Embryonic facial prominence (tissue), 1 donor: ENCODE data around the gene KRT74.

Experiments
- DNase-seq: peaks from one replicate; pipeline ENCODE4 v3.0.0-alpha.2; 2016; ENCODE audit errors: extremely low spot score

Gene KRT74

DNA sequence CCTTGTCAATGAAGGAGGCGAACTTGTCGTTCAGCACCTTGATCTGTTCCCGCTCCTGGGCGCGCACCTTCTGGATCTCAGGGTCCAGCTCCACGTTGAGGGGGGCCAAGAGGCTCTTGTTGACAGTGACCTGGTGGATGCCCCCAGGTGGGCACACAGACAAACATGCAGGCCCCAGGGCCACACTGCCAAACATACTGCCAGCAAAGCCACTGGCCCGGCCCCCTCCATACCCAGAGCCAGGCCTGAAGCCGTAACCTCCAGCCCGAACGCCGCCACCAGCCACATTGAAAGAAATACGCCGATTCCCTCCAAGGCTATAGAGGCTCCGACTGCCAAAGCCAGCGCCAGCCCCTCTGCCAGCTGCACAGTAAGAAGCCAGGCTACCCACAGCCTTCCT is 337 bp downstream of the KRT74 start:
- DNase-seq: no peak

GRCh38 chr12:52570511-52570910 is 3.1 kb downstream of the KRT74 start:
- no peak for DNase-seq

DNA sequence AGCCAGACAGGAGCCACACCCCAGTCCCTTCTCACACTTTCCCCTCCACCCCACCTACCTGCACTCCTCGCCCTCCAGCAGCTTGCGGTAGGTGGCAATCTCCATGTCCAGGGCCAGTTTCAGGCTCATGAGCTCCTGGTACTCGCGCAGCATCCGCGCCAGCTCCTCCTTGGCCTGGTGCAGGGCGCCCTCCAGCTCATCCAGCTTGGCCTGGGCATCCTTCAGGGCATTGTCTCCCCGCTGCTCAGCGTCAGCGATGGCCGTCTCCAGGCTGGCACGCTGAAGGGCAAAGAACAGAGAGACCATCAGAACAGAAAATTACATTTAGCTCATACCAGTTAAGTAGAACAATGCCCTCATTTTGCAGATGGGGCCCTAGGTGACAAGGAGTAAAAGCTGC is 5.5 kb downstream of the KRT74 start:
- DNase-seq: no peak

- no peak for DNase-seq
Measured at GRCh38 chr12:52566847-52567291, 6.8 kb downstream of the KRT74 start.

GRCh38 chr12:52564582-52564981 is 9.1 kb downstream of the KRT74 start:
- DNase-seq: no peak

DNA sequence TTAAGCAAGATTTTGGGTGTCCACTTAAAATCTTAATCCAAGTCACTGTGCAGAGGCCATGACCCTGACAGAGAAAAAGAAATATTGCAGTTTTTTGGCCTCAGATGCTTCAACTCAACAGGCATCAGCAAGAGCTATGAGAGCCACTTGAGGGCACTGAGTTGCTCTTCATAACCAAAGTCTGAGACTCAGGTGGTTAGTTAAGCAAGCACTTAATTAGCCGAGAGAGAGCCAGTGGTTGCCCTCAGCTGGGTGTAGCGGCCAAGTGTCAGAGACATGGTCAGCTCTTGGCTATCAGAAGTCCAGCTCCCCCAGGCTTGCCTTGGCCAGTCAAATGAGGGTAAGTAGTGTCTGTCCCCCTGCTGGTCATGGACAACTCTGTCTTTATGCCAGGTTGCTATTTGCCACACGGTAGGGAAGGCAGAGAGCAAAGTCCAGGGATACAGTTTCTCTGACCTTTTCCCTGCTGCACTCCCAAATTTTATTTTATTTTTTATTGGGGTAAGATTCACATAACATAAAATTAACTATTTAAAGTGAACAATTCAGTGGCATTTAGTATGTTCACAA is 11.7 kb downstream of the KRT74 start:
- no peak for DNase-seq

DNA sequence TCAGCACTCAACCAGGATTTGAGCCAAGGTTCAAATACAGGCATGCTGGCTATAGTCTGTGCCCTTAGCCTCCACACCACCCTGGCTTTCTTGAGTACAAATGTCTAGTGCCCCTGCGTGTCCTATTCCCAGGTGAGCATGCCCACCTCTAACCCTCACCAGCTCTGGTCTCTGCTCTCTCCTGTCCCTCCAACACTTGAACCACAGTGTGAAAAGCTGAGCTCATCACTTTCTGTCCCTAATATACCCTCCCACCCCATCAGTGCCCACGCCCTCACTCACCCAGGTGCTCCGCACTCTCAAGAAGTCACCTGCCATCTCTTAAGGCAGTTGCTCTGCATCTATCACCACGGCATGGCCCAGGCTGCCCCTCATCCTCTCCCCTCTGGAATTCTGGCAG is 13.7 kb downstream of the KRT74 start:
- DNase-seq: no peak

DNA sequence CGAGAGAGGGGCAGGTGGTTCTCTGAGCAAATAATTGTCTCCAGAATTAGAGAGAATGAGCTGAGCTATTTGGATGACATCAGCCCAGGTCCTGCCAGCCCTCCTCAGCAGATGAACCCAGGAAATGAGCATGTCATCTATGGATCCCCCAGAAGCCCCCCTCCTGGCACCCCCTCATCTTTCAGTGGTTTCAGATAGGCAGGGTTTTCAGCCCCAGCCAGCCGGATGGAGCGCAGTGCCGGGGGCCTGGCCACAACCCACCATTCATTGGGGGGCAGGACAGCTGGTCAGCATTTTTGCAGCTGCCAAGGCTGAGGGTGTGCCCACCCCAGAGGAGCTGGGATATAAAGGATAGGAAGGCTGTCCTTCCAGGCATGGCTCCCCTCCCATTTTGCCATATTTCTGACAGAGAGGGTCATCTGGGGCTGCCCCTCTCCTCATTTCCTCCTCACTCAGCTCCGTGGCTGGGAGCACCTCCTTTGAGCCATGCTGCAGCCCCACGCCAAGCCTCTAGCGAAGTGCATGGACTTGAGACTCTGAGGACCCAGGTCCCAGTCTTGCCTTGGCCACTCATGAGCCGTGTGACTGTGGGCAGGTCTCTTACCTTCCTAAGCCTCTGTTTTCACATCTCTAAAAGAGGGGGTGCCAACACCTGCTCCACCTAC is 14.7 kb downstream of the KRT74 start:
- DNase-seq: no peak

- DNase-seq: no peak
Measured at GRCh38 chr12:52557476-52557875, 16.2 kb downstream of the KRT74 start.

- DNase-seq: no peak
Measured at GRCh38 chr12:52555577-52555976, 18.1 kb downstream of the KRT74 start.

DNA sequence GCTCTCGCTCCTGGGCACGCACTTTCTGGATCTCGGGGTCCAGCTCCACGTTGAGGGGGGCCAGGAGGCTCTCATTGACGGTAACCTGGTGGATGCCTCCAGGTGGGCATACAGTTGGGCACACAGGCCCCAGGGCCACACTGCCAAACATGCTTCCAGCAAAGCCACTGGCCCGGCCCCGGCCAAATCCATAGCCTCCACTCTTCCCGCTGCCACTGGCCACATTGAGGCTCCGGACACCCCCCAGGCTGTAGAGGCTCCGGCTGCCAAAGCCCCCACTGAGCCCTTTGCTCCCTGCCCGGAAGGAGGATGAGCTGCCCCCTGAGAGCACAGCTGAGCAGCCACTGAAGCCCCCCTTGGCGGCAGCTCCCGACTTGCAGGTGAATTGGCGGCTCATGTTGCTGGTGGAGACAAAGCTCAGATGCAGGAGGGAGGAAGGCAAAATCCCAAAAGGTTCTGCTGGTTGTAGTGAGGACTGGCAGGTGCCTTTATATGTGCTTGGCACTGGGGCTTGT is 20.9 kb downstream of the KRT74 start, which contains the start of gene KRT71:
Gene KRT71 (minus strand): TSS at position 465 of the 515 bp plus-strand sequence. CDS start 68 bp downstream, at position 397.
- DNase-seq: no peak

DNA sequence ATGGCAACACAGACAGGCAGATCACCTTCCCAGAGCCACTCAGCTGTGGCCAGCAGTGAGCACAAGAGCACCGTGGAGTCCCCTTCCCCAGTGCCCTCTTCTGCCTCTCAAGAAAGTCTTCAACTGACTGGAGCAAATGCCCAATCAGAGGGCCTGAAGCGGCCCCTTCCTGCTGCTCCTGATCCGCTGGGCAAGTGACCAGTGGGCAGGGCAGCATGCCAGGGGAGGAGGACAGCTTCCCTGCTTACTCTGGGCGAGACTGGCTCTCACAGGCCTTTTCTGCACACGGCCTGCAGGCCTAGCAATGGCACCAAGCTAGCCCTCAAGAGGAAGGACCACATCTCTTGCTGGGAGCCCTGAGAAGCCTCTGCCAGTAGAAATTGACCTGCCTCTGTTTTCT is 21.6 kb downstream of the KRT74 start:
- no peak for DNase-seq

- DNase-seq: no peak
Measured at GRCh38 chr12:52551216-52551865, 22.3 kb downstream of the KRT74 start.

- no peak for DNase-seq
Measured at GRCh38 chr12:52546126-52546525, 27.5 kb downstream of the KRT74 start.

DNA sequence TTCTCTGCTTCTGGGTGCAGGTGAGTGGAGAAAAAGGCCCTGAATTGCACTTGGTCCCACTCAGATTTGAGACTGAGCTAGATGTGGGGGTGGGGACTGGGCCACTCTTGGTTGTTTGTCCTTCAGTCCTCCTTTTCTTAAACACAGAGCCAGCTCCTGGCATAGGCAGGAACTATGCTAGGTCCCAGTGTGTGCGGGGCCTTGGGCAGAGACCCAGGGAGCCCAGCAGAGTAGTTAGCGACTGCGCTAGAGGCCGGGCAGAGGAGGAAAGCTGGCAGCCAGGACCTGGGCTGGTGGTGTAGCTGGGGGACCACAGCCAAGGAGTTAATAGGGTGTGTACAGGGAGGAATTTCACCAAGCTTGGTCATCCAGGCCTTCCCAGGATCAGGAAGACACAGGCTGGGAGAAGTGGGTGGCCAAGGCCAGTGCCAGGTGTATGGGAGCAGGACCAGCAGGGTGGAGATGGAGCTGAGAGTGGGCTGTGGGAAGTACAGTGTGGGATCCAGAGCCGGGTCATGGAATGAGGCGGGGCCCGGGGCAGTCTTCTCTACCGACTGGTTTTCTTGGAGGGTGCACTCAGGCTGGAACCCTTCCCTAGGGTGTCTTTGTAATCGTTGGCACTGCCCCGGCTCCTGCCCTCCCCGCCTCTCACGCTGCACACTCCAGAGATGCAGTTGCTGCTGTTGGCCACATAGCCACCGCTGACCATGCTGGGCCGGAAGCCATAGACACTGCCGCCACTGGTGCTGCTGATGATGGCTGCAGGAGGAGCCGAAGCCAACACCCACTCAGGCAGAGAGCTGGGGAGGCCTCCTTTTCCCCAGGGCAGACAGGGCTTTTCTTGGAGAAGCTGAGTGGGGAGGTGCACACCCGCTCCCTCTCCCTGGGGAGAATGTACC is 29.4 kb downstream of the KRT74 start:
- no peak for DNase-seq

DNA sequence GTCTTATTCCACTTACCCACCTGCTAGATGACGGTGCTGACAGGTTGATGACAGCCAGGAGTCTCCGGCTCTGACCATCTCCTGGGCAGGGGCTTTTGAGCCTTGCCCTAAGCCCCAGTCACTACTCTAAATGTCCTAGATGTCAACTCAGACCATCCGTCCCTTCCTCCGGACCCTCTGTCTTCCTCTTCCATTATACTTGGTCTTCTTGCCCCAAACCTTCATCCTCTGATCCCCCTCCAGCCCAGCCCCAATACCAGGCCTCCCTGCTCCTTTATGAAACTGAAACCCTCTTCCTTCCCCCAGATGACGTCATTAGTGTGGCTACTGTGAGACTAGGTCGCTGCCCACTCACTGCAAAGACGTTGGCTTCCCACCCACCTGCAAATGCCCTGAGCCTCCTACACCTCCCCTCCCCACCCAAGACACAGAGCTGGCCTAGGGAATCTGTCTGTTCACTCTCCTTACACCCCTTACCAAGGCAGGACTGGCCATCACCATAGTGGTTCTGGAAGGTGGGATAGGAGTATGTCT is 30.8 kb downstream of the KRT74 start:
- no peak for DNase-seq

DNA sequence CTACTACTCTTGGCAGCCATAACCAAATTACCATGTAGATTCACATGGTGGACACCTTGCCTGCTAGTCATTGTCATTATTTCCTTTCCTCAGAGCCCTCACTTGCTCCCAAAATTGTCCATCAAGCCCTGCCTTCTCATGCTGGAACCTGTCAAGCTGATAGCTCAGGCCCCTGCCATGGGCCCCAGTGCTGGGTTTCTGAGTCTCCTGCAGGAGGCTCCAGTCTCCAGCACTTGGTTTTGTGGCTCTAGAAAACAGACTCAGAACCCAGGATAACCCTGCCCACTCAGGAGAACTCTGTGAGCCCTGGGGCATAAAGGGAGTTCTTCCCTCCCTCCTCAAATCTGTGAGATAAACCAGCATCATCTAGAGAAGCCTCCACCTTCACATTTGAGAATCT is 31.5 kb downstream of the KRT74 start:
- no peak for DNase-seq

GRCh38 chr12:52541709-52542108 is 31.9 kb downstream of the KRT74 start:
- DNase-seq: no peak

GRCh38 chr12:52540531-52540930 is 33.1 kb downstream of the KRT74 start:
- no peak for DNase-seq

- no peak for DNase-seq
Measured at GRCh38 chr12:52539821-52540173, 33.8 kb downstream of the KRT74 start.

DNA sequence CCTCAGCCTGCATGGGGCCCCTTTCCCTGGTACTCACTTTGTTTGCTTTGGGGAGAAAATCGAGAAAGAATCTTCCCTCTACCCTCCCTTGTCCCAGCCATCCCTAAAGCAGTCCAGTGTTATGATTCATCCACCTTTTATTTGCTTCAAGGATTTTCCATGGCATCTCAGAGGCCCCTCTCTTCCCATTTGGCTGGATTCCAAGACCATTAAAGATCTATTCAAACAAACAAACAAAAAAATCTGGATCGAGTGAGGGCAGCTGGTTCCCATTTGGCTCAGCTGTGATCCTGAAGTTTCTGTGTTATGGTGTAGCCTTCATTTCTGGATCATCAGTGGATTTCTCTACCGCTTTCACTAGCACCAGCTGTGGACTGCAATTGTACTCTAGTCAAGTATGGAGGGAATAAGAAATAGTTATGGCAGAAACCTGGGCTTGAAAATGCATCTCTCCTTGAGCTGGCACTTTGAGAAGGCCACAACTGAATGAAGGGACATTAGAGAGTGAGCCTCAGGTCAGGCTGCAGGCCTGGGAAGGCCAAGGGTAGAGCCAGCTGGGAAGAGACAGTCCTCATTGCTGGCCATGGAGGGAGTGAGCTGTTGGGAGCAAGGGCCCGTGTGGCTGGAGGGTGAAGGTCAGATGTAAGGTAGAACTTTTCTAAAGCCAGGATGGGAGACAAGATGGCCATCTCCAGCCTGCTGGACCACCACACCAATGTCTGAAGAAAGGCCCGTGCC is 34.4 kb downstream of the KRT74 start:
- peak; percentile 76 for DNase-seq
